DND-41 (cell line): ENCODE data around the gene PI4KB.

Experiments
- EZH2 ChIP-seq: IDR thresholded peaks from 3 replicates; pipeline ENCODE4 v1.6.1; 2012; ENCODE audit warnings: borderline replicate concordance, low read depth, mild to moderate bottlenecking, moderate library complexity, low read length, inconsistent platforms; ENCODE audit not compliant: severe bottlenecking
- TF ChIP-seq, protein P1 (sequence below): IDR thresholded peaks from 2 replicates; pipeline ENCODE4 v1.5.1; 2012; ENCODE audit warnings: borderline replicate concordance, low read length, moderate library complexity, mild to moderate bottlenecking; ENCODE audit not compliant: poor library complexity, severe bottlenecking; ENCODE audit errors: extremely low read depth

DNA sequence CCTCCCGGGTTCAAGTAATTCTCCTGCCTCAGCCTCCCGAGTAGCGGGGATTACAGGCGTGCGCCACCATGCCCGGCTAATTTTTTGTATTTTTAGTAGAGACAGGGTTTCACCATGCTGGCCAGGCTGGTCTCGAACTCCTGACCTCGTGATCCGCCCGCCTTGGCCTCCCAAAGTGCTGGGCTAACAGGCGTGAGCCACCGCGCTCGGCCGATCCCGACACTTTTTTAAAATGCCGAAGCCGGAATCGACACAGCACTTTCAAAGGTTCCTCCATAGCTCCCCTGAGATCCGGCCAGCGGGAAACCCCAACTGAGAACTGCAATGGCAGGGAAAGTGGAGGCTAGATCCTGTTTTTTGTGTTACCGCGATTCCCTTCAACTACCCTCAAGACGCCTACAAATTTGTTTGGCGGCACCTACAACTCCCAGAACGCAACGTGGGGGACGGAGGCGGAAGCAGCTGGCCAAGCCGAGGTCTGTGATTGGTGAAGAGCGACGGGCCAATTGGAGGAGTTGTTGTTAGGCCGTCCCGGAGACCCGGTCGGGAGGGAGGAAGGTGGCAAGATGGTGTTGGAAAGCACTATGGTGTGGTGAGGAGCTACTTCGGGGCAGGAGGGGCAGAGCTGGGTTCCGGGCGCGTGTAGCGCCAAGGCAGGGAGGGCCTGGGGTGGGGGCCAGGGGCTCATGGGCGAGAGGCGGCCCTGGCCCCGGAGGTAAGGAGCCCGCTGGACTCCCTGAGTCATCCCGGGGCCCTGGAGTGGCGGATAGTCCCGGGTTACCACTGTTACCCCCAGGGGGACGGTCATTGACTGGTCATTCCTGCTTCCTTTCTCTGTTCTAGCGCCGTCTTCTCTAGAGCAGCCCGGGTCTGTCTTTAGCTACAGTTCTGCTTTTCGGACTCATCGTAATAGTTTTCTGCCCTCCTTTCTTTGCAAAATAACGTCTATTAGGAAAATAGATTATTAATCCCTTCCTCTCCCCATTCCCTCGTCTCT, 72.7 kb downstream of the PI4KB start, which contains the start of gene PSMD4:
- TF ChIP-seq EZH2, result no peak
- TF ChIP-seq, protein P1, sequence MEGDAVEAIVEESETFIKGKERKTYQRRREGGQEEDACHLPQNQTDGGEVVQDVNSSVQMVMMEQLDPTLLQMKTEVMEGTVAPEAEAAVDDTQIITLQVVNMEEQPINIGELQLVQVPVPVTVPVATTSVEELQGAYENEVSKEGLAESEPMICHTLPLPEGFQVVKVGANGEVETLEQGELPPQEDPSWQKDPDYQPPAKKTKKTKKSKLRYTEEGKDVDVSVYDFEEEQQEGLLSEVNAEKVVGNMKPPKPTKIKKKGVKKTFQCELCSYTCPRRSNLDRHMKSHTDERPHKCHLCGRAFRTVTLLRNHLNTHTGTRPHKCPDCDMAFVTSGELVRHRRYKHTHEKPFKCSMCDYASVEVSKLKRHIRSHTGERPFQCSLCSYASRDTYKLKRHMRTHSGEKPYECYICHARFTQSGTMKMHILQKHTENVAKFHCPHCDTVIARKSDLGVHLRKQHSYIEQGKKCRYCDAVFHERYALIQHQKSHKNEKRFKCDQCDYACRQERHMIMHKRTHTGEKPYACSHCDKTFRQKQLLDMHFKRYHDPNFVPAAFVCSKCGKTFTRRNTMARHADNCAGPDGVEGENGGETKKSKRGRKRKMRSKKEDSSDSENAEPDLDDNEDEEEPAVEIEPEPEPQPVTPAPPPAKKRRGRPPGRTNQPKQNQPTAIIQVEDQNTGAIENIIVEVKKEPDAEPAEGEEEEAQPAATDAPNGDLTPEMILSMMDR, result no peak
